ENCODE data around the gene CKM.

- TF ChIP-seq CTCF (IDR thresholded peaks at IDR 0.05), result no peak
- TF ChIP-seq ZFX (IDR thresholded peaks at IDR 0.05; ENCODE audit: borderline replicate concordance), result no peak
Observed at GRCh38 chr19:45361608-45362007, 38.9 kb upstream of the CKM start.
